Keratinocyte (primary cell): Measurements from ENCODE around the gene FAF1. TPM values are rescaled to one million over a fixed set of nuclear protein-coding genes. Genes with fewer than 3 reads are reported as not detected.

Source experiments
- DNase-seq: peaks from one replicate; pipeline ENCODE4 v3.0.0-alpha.2; 2011; ENCODE audit warnings: low read depth, missing footprints, low spot score
- FAIRE-seq: peaks from 2 replicates; lab custom pipeline; 2011; peaks lifted over from hg19 to GRCh38; lab: Jason Lieb, UNC
- H2AFZ ChIP-seq: 2 replicates; pipeline ENCODE4 v1.6.0; 2012; ENCODE audit warnings: low read length, control low read depth, inconsistent platforms; ENCODE audit not compliant: control insufficient read depth
- H3K27ac ChIP-seq: 2 replicates; pipeline ENCODE4 v1.5.1; 2011; ENCODE audit warnings: low read length; ENCODE audit not compliant: control insufficient read depth, insufficient read depth
- H3K27me3 ChIP-seq: 3 replicates; pipeline ENCODE4 v1.6.0; 2011; ENCODE audit warnings: low read length; ENCODE audit not compliant: control insufficient read depth, insufficient read depth; ENCODE audit errors: extremely low read depth
- H3K36me3 ChIP-seq, 2 experiments: 2 replicates in 1 of 2; 3 replicates in 1 of 2; pipeline ENCODE4 v1.5.1; 2011; ENCODE audit warnings: low read length in 2 of 2, mild to moderate bottlenecking in 1 of 2; ENCODE audit not compliant: control insufficient read depth in 2 of 2, insufficient read depth in 2 of 2; ENCODE audit errors: extremely low read depth in 1 of 2
- H3K4me1 ChIP-seq: 3 replicates; pipeline ENCODE4 v1.5.1; 2011; ENCODE audit warnings: low read length; ENCODE audit not compliant: control insufficient read depth, insufficient read depth; ENCODE audit errors: extremely low read depth
- H3K4me2 ChIP-seq: 3 replicates; pipeline ENCODE4 v1.6.0; 2011; ENCODE audit warnings: low read depth, low read length; ENCODE audit not compliant: control insufficient read depth, insufficient read depth; ENCODE audit errors: extremely low read depth
- H3K4me3 ChIP-seq, 3 experiments: fragments of 200-600 bp in 1 of 3; sonication (generic) in 1 of 3; 2 replicates in 2 of 3; 3 replicates in 1 of 3; pipeline ENCODE4 v1.5.1; 2011 to 2016; ENCODE audit warnings: low read length in 3 of 3, mild to moderate bottlenecking in 3 of 3, control low read depth in 2 of 3, inconsistent platforms in 1 of 3, low read depth in 1 of 3, mixed read lengths in 1 of 3, mixed run types in 1 of 3, moderate library complexity in 1 of 3; ENCODE audit not compliant: control insufficient read depth in 2 of 3, insufficient read depth in 2 of 3; ENCODE audit errors: extremely low read depth in 1 of 3
- H3K79me2 ChIP-seq: 2 replicates; pipeline ENCODE4 v1.6.0; 2012; ENCODE audit warnings: low read length; ENCODE audit not compliant: control insufficient read depth, insufficient read depth
- H3K9ac ChIP-seq: 3 replicates; pipeline ENCODE4 v1.6.0; 2011; ENCODE audit warnings: low read length; ENCODE audit not compliant: control insufficient read depth, insufficient read depth; ENCODE audit errors: extremely low read depth
- H3K9me1 ChIP-seq: 3 replicates; pipeline ENCODE4 v1.6.0; 2011; ENCODE audit warnings: low read length; ENCODE audit not compliant: control insufficient read depth, insufficient read depth; ENCODE audit errors: extremely low read depth
- H3K9me3 ChIP-seq: 2 replicates; pipeline ENCODE4 v1.5.1; 2012; ENCODE audit warnings: low read depth, low read length; ENCODE audit not compliant: control insufficient read depth
- H4K20me1 ChIP-seq: 3 replicates; pipeline ENCODE4 v1.6.0; 2011; ENCODE audit warnings: low read length; ENCODE audit not compliant: control insufficient read depth, insufficient read depth; ENCODE audit errors: extremely low read depth
- CTCF ChIP-seq, 3 experiments: IDR thresholded peaks in 1 of 3; conservative IDR thresholded peaks in 1 of 3; optimal IDR thresholded peaks in 1 of 3; 2 replicates in 2 of 3; 3 replicates in 1 of 3; pipeline versions ENCODE3 to v1.5.1; 2011; ENCODE audit warnings: low read length in 3 of 3, mild to moderate bottlenecking in 3 of 3, moderate library complexity in 2 of 3, control low read depth in 1 of 3, inconsistent platforms in 1 of 3; ENCODE audit not compliant: insufficient read depth in 2 of 3; ENCODE audit errors: extremely low read depth in 1 of 3
- EZH2 ChIP-seq: IDR thresholded peaks from one replicate; pipeline ENCODE4 v1.6.1; 2012; ENCODE audit warnings: inconsistent platforms, mild to moderate bottlenecking, low read length, moderate library complexity
- dilution Hi-C: fragments of 300-500 bp; cut with MboI; formaldehyde crosslinking; loops from one replicate; pipeline ENCODE4 v1.7.0; 2020; ENCODE audit warnings: low sequenced_read_pairs; ENCODE audit not compliant: extremely low pct_ligation_motif_present
- polyA plus RNA-seq, 5 experiments: library from polyadenylated mRNA; depleted of rRNA in 3 of 5; stranded (reverse) in 3 of 5; stranded (forward) in 1 of 5; unstranded in 1 of 5; fragments of >200 nt; gene quantifications; 1 replicate in 1 of 5; 2 replicates in 3 of 5; 3 replicates in 1 of 5; pipeline versions ENCODE4 v1.2.1 to v1.2.3, GENCODE V29; 2011 to 2012; ENCODE audit warnings: missing spikeins in 2 of 5, low read depth in 1 of 5, low replicate concordance in 1 of 5

The FAF1 gene
- polyA plus RNA-seq, 1 donor (not counting 4 experiments of a cell fraction or from before 2014, with no cell fraction given) = 33.1 TPM

GRCh38 chr1:50851466-50851865, 108.6 kb downstream of the FAF1 start:
- FAIRE-seq = no peak
- H3K27ac ChIP-seq = no peak overlapping the region
- no peaks in the 10 kb centered on the region for H3K79me2 ChIP-seq
- H3K27me3 ChIP-seq = no peaks in the 10 kb centered on the region
- dilution Hi-C loops = no loop called here
- no peaks in the 10 kb centered on the region for H3K36me3 ChIP-seq
- TF ChIP-seq EZH2 (no peak), CTCF (optimal IDR thresholded peaks at IDR 0.05 in 1 of 3, IDR thresholded peaks at IDR 0.05 in 1 of 3, conservative IDR thresholded peaks at IDR 0.05 in 1 of 3; ENCODE audit: extremely low read depth in 1 of 3, insufficient read depth in 2 of 3, low read length in 3 of 3) (no peak)
- DNase-seq = no peak
- H3K4me3 ChIP-seq = no peak overlapping the region
- H3K4me1 ChIP-seq = no peaks in the 10 kb centered on the region
- H3K9me1 ChIP-seq = no peaks in the 10 kb centered on the region
- no peak overlapping the region for H2AFZ ChIP-seq
- no peak overlapping the region for H3K4me2 ChIP-seq
- H4K20me1 ChIP-seq = no peaks in the 10 kb centered on the region
- no peak overlapping the region for H3K9ac ChIP-seq
- H3K9me3 ChIP-seq = no peaks in the 10 kb centered on the region

GRCh38 chr1:50851034-50851433, 109.0 kb downstream of the FAF1 start:
- H3K36me3 ChIP-seq = no peaks in the 10 kb centered on the region
- H4K20me1 ChIP-seq = no peaks in the 10 kb centered on the region
- no peaks in the 10 kb centered on the region for H3K27me3 ChIP-seq
- no peak overlapping the region for H3K4me2 ChIP-seq
- H3K9me1 ChIP-seq = no peaks in the 10 kb centered on the region
- DNase-seq (no peak), FAIRE-seq (no peak)
- peaks cover 2% of the 10 kb centered on the region for H3K79me2 ChIP-seq
- no peaks in the 10 kb centered on the region for H3K4me1 ChIP-seq
- dilution Hi-C loops = no loop called here
- H2AFZ ChIP-seq = no peak overlapping the region
- H3K27ac ChIP-seq = no peak overlapping the region
- no peak overlapping the region for H3K4me3 ChIP-seq
- TF ChIP-seq CTCF (optimal IDR thresholded peaks at IDR 0.05 in 1 of 3, IDR thresholded peaks at IDR 0.05 in 1 of 3, conservative IDR thresholded peaks at IDR 0.05 in 1 of 3; ENCODE audit: extremely low read depth in 1 of 3, insufficient read depth in 2 of 3, low read length in 3 of 3) (no peak), EZH2 (no peak)
- H3K9ac ChIP-seq = no peak overlapping the region
- no peaks in the 10 kb centered on the region for H3K9me3 ChIP-seq
